Measurements from ENCODE around the gene ADM2.

DNA sequence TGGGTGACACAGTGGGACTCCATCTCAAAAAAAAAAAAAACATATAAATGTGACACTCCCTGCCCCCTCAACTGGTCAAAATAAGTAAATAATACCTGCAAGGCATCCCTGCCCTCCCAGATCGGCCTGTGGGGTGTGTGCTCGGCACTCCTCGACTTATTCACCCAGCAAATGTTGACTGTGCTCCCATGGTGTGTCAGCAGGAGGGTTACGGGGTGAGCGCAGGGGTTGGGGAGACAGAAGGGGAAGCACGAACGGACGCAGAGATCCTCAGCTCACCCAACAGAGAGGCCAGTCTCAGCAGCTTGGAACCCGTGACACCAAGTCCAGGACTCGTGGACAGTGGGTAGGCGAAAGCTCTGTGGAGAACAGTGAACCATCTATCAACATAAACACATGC, 1.6 kb upstream of the ADM2 start:
- TF ChIP-seq EZH2 (IDR thresholded peaks at IDR 0.05) (no peak), POLR2AphosphoS5 (IDR thresholded peaks at IDR 0.05; ENCODE audit: borderline replicate concordance, low read depth, low read length) (no peak), FOXP2 (optimal IDR thresholded peaks at IDR 0.05; ENCODE audit: control extremely low read depth, extremely low read length, insufficient read depth) (no peak)

Measured in SK-N-MC (cell line).